ENCODE data around the gene BSND.

BSND gene

DNA sequence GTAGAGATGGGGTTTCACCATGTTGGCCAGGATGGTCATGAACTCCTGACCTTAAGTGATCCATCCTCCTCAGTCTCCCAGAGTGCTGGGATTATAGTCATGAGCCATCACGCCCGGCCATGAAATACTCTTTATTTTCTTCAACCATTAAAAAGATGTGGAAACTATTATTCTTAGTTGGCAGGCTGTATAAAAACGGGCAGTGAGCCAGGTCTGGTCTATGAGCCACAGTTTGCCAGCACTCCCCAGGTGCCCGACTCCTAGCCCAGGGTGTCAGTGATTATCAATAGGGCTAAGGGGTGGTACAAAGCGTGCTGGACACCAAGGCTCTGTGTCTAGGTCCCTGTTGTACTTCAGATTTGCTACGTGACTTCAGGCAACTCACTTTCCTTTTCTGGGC lies 22.0 kb upstream of the BSND start:
- peak; percentile 36 for DNase-seq

- peak; percentile 62 for DNase-seq
Measured at GRCh38 chr1:54977533-54978297, 21.0 kb upstream of the BSND start.

DNA sequence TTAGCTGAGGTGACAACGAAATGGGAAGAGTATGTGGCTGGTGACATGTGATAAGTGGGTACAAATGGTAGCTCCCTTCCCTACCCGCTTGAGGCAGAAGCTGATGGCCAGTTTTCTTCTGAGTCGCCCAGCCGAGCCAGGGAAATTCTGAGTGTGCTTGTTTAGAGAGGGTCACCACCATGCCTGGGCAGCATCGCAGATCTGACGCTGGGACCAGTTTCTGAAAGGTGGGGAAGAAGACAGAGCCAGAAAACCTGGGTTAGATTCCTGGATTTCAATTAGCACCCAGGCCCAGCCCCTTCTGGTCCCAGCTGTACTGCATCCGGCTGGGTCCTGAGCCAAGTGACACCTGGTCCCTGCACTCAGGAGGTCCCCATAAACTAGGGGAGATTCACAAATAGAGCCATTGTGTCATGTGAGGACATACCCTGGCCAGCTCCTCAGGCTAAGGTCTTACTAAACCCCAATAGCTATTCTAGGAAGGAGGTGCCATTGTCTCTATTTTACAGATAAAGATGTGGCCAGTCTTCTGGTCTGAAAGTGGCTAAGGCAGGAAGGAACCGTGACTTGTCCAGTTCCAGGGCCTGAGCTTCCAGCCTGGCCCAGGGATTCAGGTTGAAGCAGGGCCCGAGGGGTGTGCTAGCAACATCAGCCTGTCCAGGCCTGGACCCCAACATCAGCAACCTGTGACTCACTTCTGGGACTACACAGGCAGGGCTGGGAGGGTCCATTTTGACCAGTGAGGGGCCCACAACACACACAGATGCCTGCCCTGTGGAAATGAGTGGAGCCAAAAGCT lies 20.0 kb upstream of the BSND start:
- DNase-seq: no peak

DNA sequence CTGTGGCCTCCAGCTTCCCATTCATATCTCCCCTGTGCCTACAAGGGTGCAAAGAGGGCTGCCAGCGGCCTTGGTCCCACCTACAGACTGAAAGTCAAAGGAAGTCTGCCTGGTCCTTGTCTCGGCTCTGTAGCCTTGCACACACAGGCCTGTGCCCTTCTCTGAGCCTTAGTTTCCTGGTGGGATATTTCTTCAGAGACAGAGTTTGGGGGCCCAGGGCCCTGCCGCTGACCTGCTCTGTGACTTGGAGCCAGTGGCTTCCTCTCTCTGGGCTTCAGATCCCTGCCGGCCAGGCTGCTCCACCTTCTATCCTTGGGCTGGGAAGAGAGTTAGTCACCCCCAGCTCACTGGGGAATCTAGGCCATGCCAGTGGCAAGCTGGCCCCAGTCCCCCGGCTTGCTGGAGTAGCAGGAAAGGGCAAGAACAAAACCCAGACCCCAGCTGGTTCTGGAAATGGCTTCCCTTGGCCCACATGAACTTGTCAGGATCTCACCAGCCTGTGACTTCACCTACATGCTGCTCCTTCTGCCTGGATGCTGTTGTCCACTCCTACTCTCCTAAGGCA lies 19.3 kb upstream of the BSND start:
- DNase-seq: no peak

DNA sequence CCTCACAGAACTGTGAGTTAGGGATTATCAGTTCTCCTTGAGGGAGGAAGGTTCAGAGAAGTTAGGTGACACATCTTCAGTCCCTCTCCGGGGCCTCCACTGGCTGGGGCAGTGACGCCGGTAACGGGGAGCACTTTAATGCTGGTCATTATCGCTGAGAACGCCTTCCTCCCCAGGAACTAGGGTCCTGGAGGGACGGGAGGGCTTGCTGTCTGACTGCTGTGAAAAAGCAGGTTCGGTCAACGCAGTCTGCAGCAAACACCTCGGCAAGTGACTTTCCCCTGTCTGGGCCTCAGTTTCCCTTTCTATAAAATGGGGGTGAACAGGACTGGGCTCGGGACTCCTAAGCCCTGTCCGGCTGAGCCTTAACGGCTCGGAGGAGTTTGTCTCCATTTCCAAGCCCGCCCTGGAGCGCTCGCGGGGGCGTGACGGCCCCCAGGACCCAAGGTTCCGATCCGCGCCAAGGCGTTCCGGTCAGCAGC lies 18.6 kb upstream of the BSND start:
- DNase-seq: no peak

GRCh38 chr1:54980528-54981241 lies 18.0 kb upstream of the BSND start, which contains the start of gene TMEM61:
Gene TMEM61, plus strand, starts transcription at chr1:54980628. Its CDS starts 438 bp downstream, at chr1:54981066.
- peak; percentile 80 for DNase-seq

DNA sequence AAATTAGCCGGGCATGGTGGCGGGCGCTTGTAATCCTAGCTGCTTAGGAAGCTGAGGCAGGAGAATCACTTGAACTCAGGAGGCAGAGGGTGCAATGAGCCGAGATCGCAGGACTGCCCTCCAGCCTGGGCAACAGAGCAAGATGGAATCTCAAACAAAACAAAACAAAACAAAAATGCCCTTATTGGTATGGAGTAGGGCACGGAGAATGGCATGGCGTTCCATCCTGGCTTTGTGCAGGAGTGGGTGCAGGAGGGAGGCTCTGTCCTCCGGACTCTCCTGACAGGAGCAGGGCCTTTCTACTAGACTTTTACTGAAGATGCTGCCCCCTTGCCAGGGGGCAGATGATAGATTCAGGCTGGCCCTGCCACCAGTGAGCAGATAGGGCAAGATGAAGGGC lies 17.3 kb upstream of the BSND start:
- no peak for DNase-seq

GRCh38 chr1:54982739-54983138 lies 16.0 kb upstream of the BSND start:
- DNase-seq: peak; percentile 98

DNA sequence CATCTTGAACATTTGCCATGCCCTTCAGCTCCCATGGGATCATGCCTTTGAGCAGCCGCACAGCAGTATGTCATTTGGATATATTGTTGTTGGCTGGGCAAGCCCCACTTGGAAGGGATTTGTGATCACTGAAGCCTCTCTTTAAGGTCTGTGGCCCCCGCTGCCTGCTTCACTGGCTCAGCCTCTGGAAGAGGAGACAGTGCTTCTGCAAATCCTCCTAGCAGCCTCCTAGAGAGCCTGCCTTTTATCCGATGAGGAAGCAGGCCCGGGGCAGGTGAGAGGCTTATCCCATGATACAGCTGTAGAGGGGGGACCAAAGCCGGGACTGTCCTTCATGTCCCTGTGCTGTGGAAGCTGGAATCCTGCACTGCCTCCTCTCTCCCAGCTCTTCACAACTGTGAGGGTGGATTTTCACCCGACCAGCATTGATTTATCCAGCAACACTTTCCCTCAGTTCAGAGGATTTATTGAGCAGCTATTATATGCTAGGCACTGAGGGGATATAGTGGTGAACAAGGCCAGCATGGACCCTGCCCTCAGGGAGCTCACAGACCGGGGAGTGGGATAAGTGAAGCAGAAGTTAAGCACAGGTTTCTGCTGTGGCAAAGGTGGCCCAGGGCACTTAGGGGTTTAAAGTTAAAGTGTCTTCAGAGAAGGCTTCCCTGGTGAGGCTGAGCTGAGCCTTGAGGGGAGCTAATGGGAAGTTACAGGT lies 14.4 kb upstream of the BSND start:
- no peak for DNase-seq

GRCh38 chr1:54985556-54985955 lies 13.2 kb upstream of the BSND start:
- no peak for DNase-seq

DNA sequence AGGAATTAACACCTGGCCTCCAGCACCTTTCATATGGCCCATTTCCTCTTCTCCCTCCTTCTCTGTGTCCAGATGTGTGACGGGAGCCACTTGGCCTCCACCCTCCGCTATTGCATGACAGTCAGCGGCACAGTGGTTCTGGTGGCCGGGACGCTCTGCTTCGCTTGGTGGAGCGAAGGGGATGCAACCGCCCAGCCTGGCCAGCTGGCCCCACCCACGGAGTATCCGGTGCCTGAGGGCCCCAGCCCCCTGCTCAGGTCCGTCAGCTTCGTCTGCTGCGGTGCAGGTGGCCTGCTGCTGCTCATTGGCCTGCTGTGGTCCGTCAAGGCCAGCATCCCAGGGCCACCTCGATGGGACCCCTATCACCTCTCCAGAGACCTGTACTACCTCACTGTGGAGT lies 12.7 kb upstream of the BSND start:
- DNase-seq: no peak

DNA sequence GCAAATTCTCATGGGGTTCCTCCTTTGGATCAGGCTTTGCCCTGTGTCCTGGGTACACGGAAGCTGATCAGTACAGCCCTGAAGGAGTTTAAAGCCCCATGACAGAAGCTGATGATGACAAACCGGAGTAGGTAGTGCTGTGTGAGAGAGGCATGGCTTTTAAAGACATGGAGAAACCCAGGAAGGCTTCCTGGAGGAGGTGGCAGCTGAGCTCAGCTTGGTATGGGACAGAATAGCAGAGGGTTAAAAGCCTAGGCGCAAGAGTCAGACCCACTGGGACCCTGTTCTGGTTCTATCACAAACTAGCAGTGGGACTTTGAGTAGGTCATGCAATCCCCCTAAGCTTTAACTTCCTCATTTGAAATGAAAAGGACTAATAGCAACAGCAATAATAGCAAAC lies 12.2 kb upstream of the BSND start:
- DNase-seq: no peak

- DNase-seq: no peak
Measured at GRCh38 chr1:54987427-54987826, 11.3 kb upstream of the BSND start.

GRCh38 chr1:54987919-54988705 lies 10.6 kb upstream of the BSND start:
- DNase-seq: peak; percentile 47

DNA sequence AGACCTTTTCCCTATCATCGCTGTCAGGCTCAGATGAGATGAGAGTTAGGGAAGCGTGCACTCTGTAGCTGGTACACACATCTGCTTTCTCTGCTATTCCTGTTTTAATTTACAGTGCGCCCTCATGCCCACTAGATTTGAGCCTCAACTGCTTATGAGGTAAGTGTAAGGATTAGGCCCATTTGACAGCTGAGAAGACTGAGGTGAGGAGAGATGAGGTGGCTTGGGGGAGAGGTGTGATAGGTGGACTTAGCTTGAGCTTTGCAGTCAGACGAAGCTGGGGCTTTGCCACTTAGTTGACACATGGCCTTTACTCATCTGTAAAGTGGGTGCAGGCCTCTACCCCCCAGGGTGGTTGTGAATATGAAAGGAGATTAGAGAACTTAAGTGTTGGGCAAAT lies 9.8 kb upstream of the BSND start:
- DNase-seq: no peak

DNA sequence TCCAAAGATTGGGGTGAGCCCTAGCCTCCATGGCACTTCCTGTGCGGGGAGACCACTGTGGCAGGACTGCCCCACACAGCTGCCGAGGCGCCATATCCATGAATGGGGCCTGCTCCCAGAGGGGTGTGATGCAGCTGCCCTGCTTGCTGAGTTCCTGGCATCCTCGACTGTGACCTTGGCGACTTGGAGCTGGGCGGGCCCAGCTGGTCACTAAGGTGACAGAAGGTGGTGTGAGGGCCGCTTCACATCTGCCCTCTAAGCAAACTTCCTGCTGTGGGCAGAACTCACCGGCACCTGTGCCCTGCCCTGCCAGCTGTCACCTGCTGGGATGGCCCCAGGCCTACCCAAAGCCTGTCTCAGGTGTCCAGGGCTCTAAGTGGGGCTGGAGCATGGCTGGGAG lies 9.3 kb upstream of the BSND start:
- DNase-seq: peak; percentile 98

GRCh38 chr1:54989968-54990810 lies 8.5 kb upstream of the BSND start:
- no peak for DNase-seq

DNA sequence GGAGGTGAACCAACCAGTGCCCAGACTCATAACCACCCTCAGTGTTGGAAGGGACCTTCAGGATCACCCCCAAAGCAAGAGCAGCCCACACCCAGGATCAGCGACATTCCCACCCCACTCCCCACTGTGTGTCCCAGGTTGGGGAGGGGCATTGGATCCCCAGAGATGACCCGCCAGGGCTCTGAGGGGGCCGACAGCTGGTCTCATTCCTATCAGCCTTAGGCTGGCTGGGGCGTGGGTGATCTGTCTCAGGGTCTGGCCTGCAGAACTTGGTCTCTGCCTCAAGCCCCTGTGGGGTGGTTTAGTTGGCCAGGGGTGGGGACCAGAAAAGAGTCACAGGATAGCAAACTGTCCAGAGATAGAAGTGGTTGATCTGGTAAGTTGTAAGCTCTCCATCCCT lies 7.8 kb upstream of the BSND start:
- no peak for DNase-seq

DNA sequence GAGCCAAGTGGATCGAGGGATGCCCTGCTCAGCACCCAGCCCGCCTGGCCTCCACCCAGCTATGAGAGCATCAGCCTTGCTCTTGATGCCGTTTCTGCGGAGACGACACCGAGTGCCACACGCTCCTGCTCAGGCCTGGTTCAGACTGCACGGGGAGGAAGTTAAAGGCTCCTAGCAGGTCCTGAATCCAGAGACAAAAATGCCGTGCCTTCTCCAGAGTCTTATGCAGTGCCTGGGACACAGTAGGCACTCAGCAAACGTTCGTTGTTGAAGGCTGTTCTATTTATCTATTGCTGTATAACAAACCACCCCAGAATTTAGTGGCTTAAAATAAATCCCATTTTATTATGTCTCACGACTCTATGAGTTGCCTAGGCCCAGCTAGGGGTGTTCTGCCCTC lies 6.8 kb upstream of the BSND start:
- DNase-seq: no peak

DNA sequence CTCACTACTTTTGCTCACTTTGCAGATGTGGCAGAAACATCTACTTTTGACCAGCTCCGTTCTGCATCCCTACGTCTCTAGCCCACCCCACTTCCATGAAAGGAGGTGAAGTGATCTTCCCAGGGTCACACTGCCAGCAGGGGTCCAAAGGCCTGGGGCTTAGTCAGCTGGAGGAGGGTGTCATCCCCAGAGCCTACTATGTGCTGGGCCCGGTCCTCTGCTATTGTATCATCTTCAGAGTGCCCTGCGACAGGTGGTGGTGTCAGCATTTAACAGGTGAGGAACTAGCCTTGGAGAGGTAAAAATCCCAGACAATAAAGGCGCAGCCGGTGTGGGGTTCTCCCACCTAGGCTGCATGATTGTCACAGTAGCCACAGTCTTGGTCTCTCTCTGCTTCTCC lies 5.6 kb upstream of the BSND start:
- no peak for DNase-seq
